T-helper 1 cell treated with Interleukin-12 subunit alpha and Interleukin-12 subunit beta and Interleukin-4 antibody, amounts not matched to agents 30 μg/mL and 1 μg/mL, for 36 hours (primary cell): ENCODE results near the gene NOP56.
"Not testable (repeated sequence)": the region's sequence is repeated elsewhere in the genome, so short reads cannot be mapped to it uniquely, and the experiment has no call there.

Source experiments
- H3K27ac Mint-ChIP-seq: one replicate; pipeline ENCODE4 v1.8.0; 2021; ENCODE audit warnings: mild to moderate bottlenecking, mixed read lengths
- H3K27me3 Mint-ChIP-seq: one replicate; pipeline ENCODE4 v1.8.0; 2021; ENCODE audit warnings: low read depth, mixed read lengths
- H3K36me3 Mint-ChIP-seq: one replicate; pipeline ENCODE4 v1.8.0; 2021; ENCODE audit warnings: low read depth, mixed read lengths
- H3K4me1 Mint-ChIP-seq: one replicate; pipeline ENCODE4 v1.8.0; 2021; ENCODE audit warnings: low read depth, mixed read lengths
- H3K4me3 Mint-ChIP-seq: one replicate; pipeline ENCODE4 v1.8.0; 2021; ENCODE audit warnings: mild to moderate bottlenecking, moderate library complexity, mixed read lengths
- H3K9me3 Mint-ChIP-seq: one replicate; pipeline ENCODE4 v1.8.0; 2021; ENCODE audit warnings: mixed read lengths

The NOP56 gene

GRCh38 chr20:2656471-2657117, 4.2 kb downstream of the NOP56 start:
- no peaks in the 10 kb centered on the region for H3K27me3 Mint-ChIP-seq
- peaks cover 20% of the 10 kb centered on the region for H3K4me1 Mint-ChIP-seq
- H3K36me3 Mint-ChIP-seq, result peaks cover 65% of the 10 kb centered on the region
- no peaks in the 10 kb centered on the region for H3K9me3 Mint-ChIP-seq
- peak overlapping the region; percentile 22 for H3K27ac Mint-ChIP-seq
- no peak overlapping the region for H3K4me3 Mint-ChIP-seq

DNA sequence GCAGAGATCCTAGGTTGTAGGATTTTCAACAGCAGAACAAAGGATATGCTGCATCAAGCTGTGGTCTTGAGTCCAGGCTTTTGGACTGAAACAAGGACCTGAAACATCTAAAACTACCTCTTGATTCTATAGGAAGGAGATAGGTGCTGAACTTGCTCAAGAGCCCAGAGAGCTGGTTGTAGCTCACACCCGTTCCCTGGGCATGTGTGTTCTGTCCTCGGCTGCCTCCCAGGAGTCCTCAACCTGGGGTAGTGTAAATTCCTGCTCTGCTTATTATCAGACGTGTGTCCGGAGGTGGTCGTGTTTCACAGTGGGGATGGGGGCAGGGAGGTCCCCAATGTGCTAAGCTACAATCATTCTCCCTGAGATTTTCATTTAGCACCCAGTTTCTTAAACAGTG, 4.8 kb downstream of the NOP56 start:
- H3K36me3 Mint-ChIP-seq, result peaks cover 70% of the 10 kb centered on the region
- H3K4me1 Mint-ChIP-seq, result peaks cover 24% of the 10 kb centered on the region
- no peak overlapping the region for H3K27ac Mint-ChIP-seq
- no peak overlapping the region for H3K4me3 Mint-ChIP-seq
- no peaks in the 10 kb centered on the region for H3K27me3 Mint-ChIP-seq
- no peaks in the 10 kb centered on the region for H3K9me3 Mint-ChIP-seq

- Mint-ChIP-seq H3K27ac (no peak overlapping the region), H3K9me3 (no peaks in the 10 kb centered on the region), H3K36me3 (peaks cover 71% of the 10 kb centered on the region), H3K27me3 (no peaks in the 10 kb centered on the region), H3K4me1 (peaks cover 26% of the 10 kb centered on the region), H3K4me3 (no peak overlapping the region)
Observed at GRCh38 chr20:2657674-2658073, 5.2 kb downstream of the NOP56 start.

GRCh38 chr20:2658414-2659354, 6.3 kb downstream of the NOP56 start:
- H3K27me3 Mint-ChIP-seq, result no peaks in the 10 kb centered on the region
- no peak overlapping the region for H3K27ac Mint-ChIP-seq
- H3K36me3 Mint-ChIP-seq, result peaks cover 69% of the 10 kb centered on the region
- H3K9me3 Mint-ChIP-seq, result no peaks in the 10 kb centered on the region
- no peak overlapping the region for H3K4me3 Mint-ChIP-seq
- H3K4me1 Mint-ChIP-seq, result peaks cover 31% of the 10 kb centered on the region

GRCh38 chr20:2659547-2659946, 7.1 kb downstream of the NOP56 start:
- H3K4me1 Mint-ChIP-seq, result peaks cover 25% of the 10 kb centered on the region
- no peaks in the 10 kb centered on the region for H3K9me3 Mint-ChIP-seq
- peaks cover 64% of the 10 kb centered on the region for H3K36me3 Mint-ChIP-seq
- no peak overlapping the region for H3K4me3 Mint-ChIP-seq
- H3K27me3 Mint-ChIP-seq, result no peaks in the 10 kb centered on the region
- no peak overlapping the region for H3K27ac Mint-ChIP-seq

DNA sequence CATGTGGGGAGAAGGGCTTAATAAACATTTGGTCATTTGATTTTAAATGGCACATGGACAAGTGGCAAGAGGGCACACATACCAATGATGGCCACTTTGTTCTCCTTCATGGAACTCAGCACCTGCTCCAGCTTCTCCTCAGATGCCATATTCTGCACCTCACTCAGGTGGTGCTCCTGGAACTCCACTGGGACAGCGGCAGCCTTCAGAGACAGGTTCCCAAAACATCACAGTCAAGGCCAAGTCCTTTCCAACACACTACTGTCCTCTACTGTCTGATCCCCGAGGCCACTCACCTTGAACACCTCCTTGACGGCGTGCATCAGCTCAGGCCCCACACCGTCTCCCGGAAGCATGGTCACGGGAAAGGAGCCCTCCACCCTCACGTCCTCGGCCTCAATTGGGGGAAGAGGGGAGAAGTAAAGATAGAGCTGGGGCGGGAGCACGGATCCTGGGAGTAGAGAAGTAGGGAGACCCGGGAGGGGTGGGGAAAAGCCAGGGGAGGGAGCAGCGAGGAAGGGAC, 11.0 kb downstream of the NOP56 start:
- Mint-ChIP-seq H3K27ac (peak overlapping the region; percentile 94), H3K9me3 (no peaks in the 10 kb centered on the region), H3K4me3 (peak overlapping the region; percentile 91), H3K27me3 (peaks cover 4% of the 10 kb centered on the region), H3K36me3 (peaks cover 32% of the 10 kb centered on the region), H3K4me1 (peaks cover 15% of the 10 kb centered on the region)

- peaks cover 9% of the 10 kb centered on the region for H3K27me3 Mint-ChIP-seq
Observed at GRCh38 chr20:2663887-2664719, 11.7 kb downstream of the NOP56 start, which contains the start of gene IDH3B. Gene IDH3B, minus strand, starts transcription at chr20:2664216. Its CDS starts 28 bp downstream, at chr20:2664188.

DNA sequence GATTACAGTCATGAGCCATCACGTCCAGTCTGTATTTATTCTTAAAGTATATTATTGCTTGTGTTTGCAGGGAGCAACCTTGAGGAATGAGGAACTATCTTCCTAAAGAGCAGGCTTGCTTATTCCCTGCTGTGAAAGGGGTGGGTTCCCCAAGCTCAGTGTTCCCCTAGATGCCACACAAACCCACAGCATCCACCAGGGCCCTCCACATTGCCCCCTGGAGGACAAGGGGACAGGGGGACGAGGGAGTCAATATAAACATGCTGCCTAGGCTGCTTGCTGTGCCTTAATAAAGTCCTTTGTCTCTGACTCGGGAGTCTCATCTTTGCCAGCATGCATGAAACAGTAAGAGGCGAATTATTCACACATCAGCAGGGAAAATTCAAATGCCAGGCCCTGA, 19.5 kb downstream of the NOP56 start:
- H3K9me3 Mint-ChIP-seq, result no peaks in the 10 kb centered on the region
- H3K4me3 Mint-ChIP-seq, result no peak overlapping the region
- H3K4me1 Mint-ChIP-seq, result no peaks in the 10 kb centered on the region
- no peak overlapping the region for H3K27ac Mint-ChIP-seq
- H3K36me3 Mint-ChIP-seq, result no peaks in the 10 kb centered on the region
- peaks cover 17% of the 10 kb centered on the region for H3K27me3 Mint-ChIP-seq

More at GRCh38 chr20:2663887-2664719, 11.7 kb downstream of the NOP56 start, which contains the start of gene IDH3B:
- Mint-ChIP-seq H3K36me3 (peaks cover 25% of the 10 kb centered on the region), H3K4me3 (peak within 1 kb of the TSS; percentile 91), H3K4me1 (peaks cover 15% of the 10 kb centered on the region), H3K27ac (peak within 1 kb of the TSS; percentile 94), H3K9me3 (no peaks in the 10 kb centered on the region)

GRCh38 chr20:2672446-2672845, 20.0 kb downstream of the NOP56 start:
- H3K36me3 Mint-ChIP-seq, result no peaks in the 10 kb centered on the region
- H3K4me3 Mint-ChIP-seq, result no peak overlapping the region
- H3K27ac Mint-ChIP-seq, result no peak overlapping the region
- H3K4me1 Mint-ChIP-seq, result no peaks in the 10 kb centered on the region
- H3K27me3 Mint-ChIP-seq, result peaks cover 17% of the 10 kb centered on the region
- H3K9me3 Mint-ChIP-seq, result no peaks in the 10 kb centered on the region

GRCh38 chr20:2673453-2673852, 21.0 kb downstream of the NOP56 start:
- no peaks in the 10 kb centered on the region for H3K9me3 Mint-ChIP-seq
- no peak overlapping the region for H3K27ac Mint-ChIP-seq
- H3K4me3 Mint-ChIP-seq, result no peak overlapping the region
- H3K27me3 Mint-ChIP-seq, result peaks cover 13% of the 10 kb centered on the region
- no peaks in the 10 kb centered on the region for H3K4me1 Mint-ChIP-seq
- no peaks in the 10 kb centered on the region for H3K36me3 Mint-ChIP-seq

- Mint-ChIP-seq H3K4me3 (no peak overlapping the region), H3K27me3 (peaks cover 31% of the 10 kb centered on the region), H3K4me1 (peaks cover 3% of the 10 kb centered on the region), H3K27ac (no peak overlapping the region), H3K36me3 (no peaks in the 10 kb centered on the region), H3K9me3 (no peaks in the 10 kb centered on the region)
Observed at GRCh38 chr20:2680046-2680445, 27.6 kb downstream of the NOP56 start.

DNA sequence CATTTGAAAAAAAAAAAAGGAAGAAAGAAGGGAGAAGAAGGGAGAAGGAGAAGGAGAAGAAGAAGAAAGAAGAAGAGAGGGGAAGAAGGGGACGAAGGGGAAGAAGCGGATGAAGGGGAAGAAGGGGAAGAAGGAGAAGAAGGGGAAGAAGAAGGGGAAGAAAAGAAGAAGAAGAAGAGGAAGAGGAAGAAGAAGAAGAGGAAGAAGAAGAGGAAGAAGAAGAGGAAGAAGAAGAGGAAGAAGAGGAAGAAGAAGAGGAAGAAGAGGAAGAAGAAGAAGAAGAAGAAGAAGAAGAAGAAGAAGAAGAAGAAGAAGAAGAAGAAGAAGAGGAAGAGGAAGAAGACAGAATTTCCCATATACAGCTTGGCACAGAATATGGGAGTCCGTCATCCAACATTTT, 29.6 kb downstream of the NOP56 start:
- not testable (repeated sequence) for H3K4me1 Mint-ChIP-seq, H3K9me3 Mint-ChIP-seq, H3K4me3 Mint-ChIP-seq, H3K27ac Mint-ChIP-seq, H3K36me3 Mint-ChIP-seq
- peaks cover 31% of the 10 kb centered on the region for H3K27me3 Mint-ChIP-seq

DNA sequence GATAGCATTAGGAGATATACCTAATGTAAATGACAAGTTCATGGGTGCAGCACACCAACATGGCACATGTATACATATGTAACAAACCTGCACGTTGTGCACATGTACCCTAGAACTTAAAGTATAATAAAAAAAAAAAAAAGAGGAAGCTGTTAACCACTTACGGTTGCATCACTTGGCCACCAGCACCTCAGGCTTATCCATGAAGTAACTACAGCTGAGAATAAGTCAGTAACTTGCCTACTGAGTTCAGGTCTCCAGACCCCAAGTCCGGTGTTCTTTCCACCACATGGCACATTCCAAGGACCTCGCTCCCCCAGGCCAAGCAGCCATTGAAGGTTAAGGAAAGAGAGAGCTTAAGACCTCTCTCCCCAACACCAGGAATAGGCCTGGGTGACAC, 32.4 kb downstream of the NOP56 start:
- not testable (repeated sequence) for H3K4me3 Mint-ChIP-seq, H3K27ac Mint-ChIP-seq, H3K9me3 Mint-ChIP-seq, H3K36me3 Mint-ChIP-seq
- H3K27me3 Mint-ChIP-seq, result peaks cover 29% of the 10 kb centered on the region
- H3K4me1 Mint-ChIP-seq, result peaks cover 18% of the 10 kb centered on the region

- peaks cover 29% of the 10 kb centered on the region for H3K4me1 Mint-ChIP-seq
- H3K27me3 Mint-ChIP-seq, result peaks cover 40% of the 10 kb centered on the region
- H3K27ac Mint-ChIP-seq, result no peak overlapping the region
- no peaks in the 10 kb centered on the region for H3K9me3 Mint-ChIP-seq
- peaks cover 8% of the 10 kb centered on the region for H3K36me3 Mint-ChIP-seq
- peak overlapping the region; percentile 46 for H3K4me3 Mint-ChIP-seq
Observed at GRCh38 chr20:2687514-2687913, 35.1 kb downstream of the NOP56 start.
